Prostate gland (tissue), 2 donors: ENCODE data around the gene RABGAP1. TPM values are rescaled to one million over a fixed set of nuclear protein-coding genes. Genes with fewer than 3 reads are reported as not detected.

ENCODE experiments used
- DNase-seq: peaks from one replicate; pipeline ENCODE4 v3.0.0-alpha.2; 2019; ENCODE audit warnings: low spot score
- H3K27ac ChIP-seq, 2 donors: fragments of 200-600 bp; sonication (generic); 2 replicates each; pipeline ENCODE4 v1.5.1; 2017 to 2019
- H3K27me3 ChIP-seq: fragments of 200-600 bp; sonication (generic); replicated peaks from 2 replicates; pipeline ENCODE4 v1.5.1; 2019; ENCODE audit not compliant: insufficient read depth
- H3K36me3 ChIP-seq, 2 donors: fragments of 200-600 bp; sonication (generic); 1 replicate in 1 of 2; 2 replicates in 1 of 2; pipeline versions ENCODE4 v1.5.1 to v1.8.1; 2017 to 2019
- H3K4me1 ChIP-seq: fragments of 200-600 bp; sonication (generic); replicated peaks from 2 replicates; pipeline ENCODE4 v1.5.1; 2019
- H3K4me3 ChIP-seq, 2 donors: fragments of 200-600 bp; sonication (generic); 2 replicates each; pipeline ENCODE4 v1.5.1; 2017 to 2019
- H3K9me3 ChIP-seq: fragments of 200-600 bp; sonication (generic); 2 replicates; pipeline ENCODE4 v1.5.1; 2017
- CTCF ChIP-seq, 4 experiments: fragments of 200-600 bp in 2 of 4; fragments of 450-650 bp in 2 of 4; sonication (generic) in 2 of 4; IDR thresholded peaks; 1 replicate in 3 of 4; 2 replicates in 1 of 4; pipeline ENCODE4 v1.5.1; 2016 to 2019; ENCODE audit warnings: antibody characterized with exemption in 4 of 4, mild to moderate bottlenecking in 2 of 4, moderate library complexity in 2 of 4
- POLR2A ChIP-seq: fragments of 450-650 bp; IDR thresholded peaks from one replicate; pipeline ENCODE4 v1.6.1; 2016; ENCODE audit warnings: antibody characterized with exemption, mild to moderate bottlenecking
- POLR2AphosphoS5 ChIP-seq: sonication (generic); formaldehyde crosslinking; IDR thresholded peaks from one replicate; pipeline ENCODE4 v1.6.1; 2017; ENCODE audit warnings: antibody characterized with exemption
- WGBS: methylation state at CpG from one replicate; pipeline ENCODE4 v1.1.5; 2018; 5-methylcytosine and 5-hydroxymethylcytosine counted together
- intact Hi-C: fragments of 100-400 bp; cut with DNase I; formaldehyde crosslinking; loops from one replicate; pipeline ENCODE4 v1.14.2; 2022
- total RNA-seq, 2 donors: library from RNA; depleted of rRNA; stranded (reverse); fragments of >200 nt; gene quantifications; one replicate each; pipeline ENCODE4 v1.1.0, GENCODE V29; 2016

Gene RABGAP1
- total RNA-seq, 2 donors from 2014 or later: 59.8 to 104 TPM

GRCh38 chr9:123096987-123097386, 156.2 kb downstream of the RABGAP1 start:
- TF ChIP-seq CTCF (IDR thresholded peaks at IDR 0.05): no peak
- TF ChIP-seq POLR2A: no peak
- no peak for TF ChIP-seq POLR2AphosphoS5
- WGBS: 88% methylated on average over 3 of the region's 3 CpGs
- Histone ChIP-seq H3K4me3 (no peak overlapping the region), H3K27ac (no peak overlapping the region), H3K4me1 (no peaks in the 10 kb centered on the region), H3K36me3 (no peaks in the 10 kb centered on the region), H3K27me3 (no peaks in the 10 kb centered on the region), H3K9me3 (no peaks in the 10 kb centered on the region)
- DNase-seq: no peak
- intact Hi-C loops: no loop called here

GRCh38 chr9:123097430-123098095, 156.7 kb downstream of the RABGAP1 start:
- no peaks in the 10 kb centered on the region for H3K36me3 ChIP-seq
- no peak overlapping the region for H3K4me3 ChIP-seq
- WGBS: 76% methylated on average over 3 of the region's 3 CpGs
- TF ChIP-seq POLR2A (no peak), POLR2AphosphoS5 (no peak), CTCF (IDR thresholded peaks at IDR 0.05) (no peak)
- no peaks in the 10 kb centered on the region for H3K27me3 ChIP-seq
- intact Hi-C loops: no loop called here
- no peak overlapping the region for H3K27ac ChIP-seq
- DNase-seq: no peak
- no peaks in the 10 kb centered on the region for H3K9me3 ChIP-seq
- H3K4me1 ChIP-seq: peaks cover 3% of the 10 kb centered on the region

- intact Hi-C loops: no loop called here
- no peaks in the 10 kb centered on the region for H3K9me3 ChIP-seq
- H3K4me1 ChIP-seq: peaks cover 5% of the 10 kb centered on the region
- no peak overlapping the region for H3K4me3 ChIP-seq
- no peak for DNase-seq
- no peaks in the 10 kb centered on the region for H3K27me3 ChIP-seq
- WGBS: 70% methylated on average over 4 of the region's 4 CpGs
- no peak overlapping the region for H3K27ac ChIP-seq
- H3K36me3 ChIP-seq: no peaks in the 10 kb centered on the region
- TF ChIP-seq POLR2A (no peak), POLR2AphosphoS5 (no peak), CTCF (IDR thresholded peaks at IDR 0.05) (no peak)
These were observed 157.3 kb downstream of the RABGAP1 start for GRCh38 chr9:123098096-123098459.

- no peak for TF ChIP-seq POLR2A
- no peak for TF ChIP-seq POLR2AphosphoS5
- no peak for TF ChIP-seq CTCF (IDR thresholded peaks at IDR 0.05)
- DNase-seq: no peak
- Histone ChIP-seq H3K27me3 (no peaks in the 10 kb centered on the region), H3K4me3 (no peak overlapping the region), H3K27ac (no peak overlapping the region), H3K36me3 (no peaks in the 10 kb centered on the region), H3K4me1 (peaks cover 5% of the 10 kb centered on the region), H3K9me3 (no peaks in the 10 kb centered on the region)
- intact Hi-C loops: no loop called here
- WGBS: 90% methylated on average over 6 of the region's 6 CpGs
These were observed 158.2 kb downstream of the RABGAP1 start for GRCh38 chr9:123099042-123099441.

- no peaks in the 10 kb centered on the region for H3K36me3 ChIP-seq
- DNase-seq: no peak
- intact Hi-C loops: no loop called here
- no peaks in the 10 kb centered on the region for H3K9me3 ChIP-seq
- whole genome bisulfite sequencing: 90% methylated on average over 3 of the region's 3 CpGs
- no peaks in the 10 kb centered on the region for H3K27me3 ChIP-seq
- no peak for TF ChIP-seq POLR2A
- TF ChIP-seq POLR2AphosphoS5: no peak
- no peak for TF ChIP-seq CTCF (IDR thresholded peaks at IDR 0.05)
- H3K4me3 ChIP-seq: no peak overlapping the region
- H3K27ac ChIP-seq: no peak overlapping the region
- peaks cover 5% of the 10 kb centered on the region for H3K4me1 ChIP-seq
These were observed 158.7 kb downstream of the RABGAP1 start for GRCh38 chr9:123099548-123099947.
